ENCODE results near the gene CYP4F8. TPM values are rescaled to one million over a fixed set of nuclear protein-coding genes. Genes with fewer than 3 reads are reported as not detected.
"Not testable (repeated sequence)": the region's sequence is repeated elsewhere in the genome, so short reads cannot be mapped to it uniquely, and the experiment has no call there.

Gene CYP4F8
- total RNA-seq, 3 donors from 2014 or later = not detected

DNA sequence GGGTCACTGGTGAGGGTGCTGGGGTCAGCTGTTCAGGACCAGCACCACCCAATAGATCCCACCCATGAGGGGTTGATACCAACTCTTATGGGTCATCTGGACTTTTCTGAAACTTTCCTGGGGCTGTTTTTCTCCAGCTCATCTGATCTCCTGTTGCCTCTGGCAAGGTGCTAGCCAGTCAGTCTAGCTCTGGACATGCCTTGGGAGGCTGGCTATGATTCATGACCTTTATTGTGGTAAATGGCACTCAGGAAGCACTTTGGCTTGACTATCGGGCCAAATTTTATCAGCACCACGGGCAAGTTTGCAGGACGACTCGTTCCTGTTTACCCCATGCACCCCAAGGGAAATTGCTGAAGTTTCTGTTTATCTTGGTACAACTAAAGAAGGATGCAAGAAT is 21.3 kb upstream of the CYP4F8 start:
- H3K9me3 Mint-ChIP-seq; H3K4me3 Mint-ChIP-seq; H3K36me3 Mint-ChIP-seq (ENCODE audit: insufficient read depth); DNase-seq; ATAC-seq; H3K4me1 Mint-ChIP-seq (ENCODE audit: low read depth): not testable (repeated sequence)
- peaks cover 43% of the 10 kb centered on the region for H3K27me3 Mint-ChIP-seq (ENCODE audit: low read depth)

DNA sequence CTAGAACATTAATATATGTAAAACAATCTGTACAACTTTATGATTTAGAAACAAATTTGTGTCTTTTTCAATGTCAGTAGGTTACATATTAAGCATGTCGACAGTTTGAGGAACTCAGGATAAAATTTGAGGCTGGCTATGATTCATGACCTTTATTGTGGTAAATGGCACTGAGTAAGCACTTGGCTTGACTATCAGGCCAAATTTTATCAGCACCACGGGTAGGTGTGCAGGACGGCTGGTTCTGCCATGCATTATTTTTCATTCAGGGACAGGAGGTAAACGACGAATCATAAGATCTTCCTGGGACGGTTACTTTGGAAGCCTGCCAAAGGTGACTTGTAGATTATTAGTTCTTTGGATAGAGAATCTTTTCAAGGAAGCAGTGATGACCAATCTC is 19.9 kb upstream of the CYP4F8 start:
- Mint-ChIP-seq H3K9me3 (peaks cover 8% of the 10 kb centered on the region), H3K27me3 (ENCODE audit: low read depth) (peaks cover 41% of the 10 kb centered on the region), H3K4me3 (no peak overlapping the region), H3K4me1 (ENCODE audit: low read depth) (no peaks in the 10 kb centered on the region), H3K36me3 (ENCODE audit: insufficient read depth) (no peaks in the 10 kb centered on the region)
- ATAC-seq (no peak), DNase-seq (no peak)

DNA sequence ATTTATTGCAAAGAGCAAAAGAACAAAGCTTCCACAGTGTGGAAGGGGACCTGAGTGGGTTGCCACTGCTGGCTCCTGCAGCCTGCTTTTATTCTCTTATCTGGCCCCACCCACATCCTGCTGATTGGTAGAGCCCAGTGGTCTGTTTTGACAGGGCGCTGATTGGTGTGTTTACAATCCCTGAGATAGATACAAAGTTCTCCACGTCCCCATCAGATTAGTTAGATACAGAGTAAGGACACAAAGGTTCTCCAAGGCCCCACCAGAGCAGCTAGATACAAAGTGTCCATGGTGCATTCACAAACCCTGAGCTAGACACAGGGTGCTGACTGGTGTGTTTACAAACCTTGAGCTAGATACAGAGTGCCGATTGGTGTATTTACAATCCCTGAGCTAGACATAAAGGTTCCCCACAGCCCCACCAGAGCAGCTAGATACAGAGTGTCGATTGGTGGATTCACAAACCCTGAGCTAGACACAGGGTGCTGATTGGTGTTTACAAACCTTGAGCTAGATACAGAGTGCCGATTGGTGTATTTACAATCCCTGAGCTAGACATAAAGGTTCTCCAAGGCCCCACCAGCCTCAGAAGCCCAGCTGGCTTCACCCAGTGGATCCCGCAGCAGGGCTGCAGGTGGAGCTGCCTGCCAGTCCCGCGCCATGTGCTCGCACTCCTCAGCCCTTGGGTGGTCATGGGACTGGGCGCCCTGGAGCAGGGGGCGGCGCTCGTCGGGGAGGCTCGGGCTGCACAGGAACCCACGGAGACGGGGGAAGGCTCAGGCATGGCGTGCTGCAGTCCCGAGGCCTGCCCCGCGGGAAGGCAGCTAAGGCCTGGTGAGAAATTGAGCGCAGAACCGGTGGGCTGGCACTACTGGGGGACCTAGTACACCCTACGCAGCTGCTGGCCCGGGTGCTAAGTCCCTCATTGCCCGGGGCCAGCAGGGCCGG is 6.8 kb upstream of the CYP4F8 start:
- H3K36me3 Mint-ChIP-seq (ENCODE audit: insufficient read depth); H3K4me1 Mint-ChIP-seq (ENCODE audit: low read depth); H3K27me3 Mint-ChIP-seq (ENCODE audit: low read depth); H3K4me3 Mint-ChIP-seq; DNase-seq; ATAC-seq; H3K9me3 Mint-ChIP-seq: not testable (repeated sequence)

DNA sequence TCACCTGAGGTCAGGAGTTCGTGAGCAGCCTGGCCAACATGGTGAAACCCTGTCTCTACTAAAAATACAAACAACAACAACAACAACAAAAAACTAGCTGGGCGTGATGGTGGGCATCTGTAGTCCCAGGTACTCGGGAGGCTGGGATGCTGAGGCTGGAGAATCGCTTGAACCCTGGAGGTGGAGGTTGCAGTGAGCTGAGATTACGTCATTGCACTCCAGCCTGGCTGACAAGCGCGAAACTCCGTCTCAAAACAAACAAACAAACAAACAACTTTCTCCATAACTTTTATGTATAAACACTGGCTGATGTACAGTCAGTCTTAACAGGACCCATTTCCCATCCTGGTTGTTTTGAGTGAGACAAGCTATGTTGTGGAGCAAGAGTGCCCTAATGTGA is 5.8 kb upstream of the CYP4F8 start:
- peaks cover 3% of the 10 kb centered on the region for H3K27me3 Mint-ChIP-seq (ENCODE audit: low read depth)
- no peak overlapping the region for H3K4me3 Mint-ChIP-seq
- H3K9me3 Mint-ChIP-seq = no peaks in the 10 kb centered on the region
- ATAC-seq (no peak), DNase-seq (no peak)
- no peaks in the 10 kb centered on the region for H3K4me1 Mint-ChIP-seq (ENCODE audit: low read depth)
- no peaks in the 10 kb centered on the region for H3K36me3 Mint-ChIP-seq (ENCODE audit: insufficient read depth)

DNA sequence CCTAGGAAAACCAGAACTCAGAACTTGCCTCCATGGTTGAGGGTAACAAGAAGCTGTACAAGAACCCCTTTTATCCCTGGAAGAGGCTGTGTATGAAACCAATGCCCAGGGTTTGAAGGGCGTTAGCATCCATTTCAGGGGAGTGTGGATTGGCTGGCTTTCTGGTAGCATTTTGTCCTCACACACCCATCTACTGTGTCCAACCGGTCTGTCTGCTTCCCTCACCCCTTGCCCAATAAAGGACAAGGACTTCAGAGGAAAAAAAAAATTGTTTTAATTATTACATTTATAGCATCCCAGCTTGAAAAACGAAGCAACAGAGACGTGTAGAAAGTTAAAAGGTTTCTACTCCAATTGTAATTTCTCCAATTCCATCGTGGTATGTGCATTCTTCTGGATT is 2.7 kb upstream of the CYP4F8 start:
- H3K9me3 Mint-ChIP-seq = no peaks in the 10 kb centered on the region

DNA sequence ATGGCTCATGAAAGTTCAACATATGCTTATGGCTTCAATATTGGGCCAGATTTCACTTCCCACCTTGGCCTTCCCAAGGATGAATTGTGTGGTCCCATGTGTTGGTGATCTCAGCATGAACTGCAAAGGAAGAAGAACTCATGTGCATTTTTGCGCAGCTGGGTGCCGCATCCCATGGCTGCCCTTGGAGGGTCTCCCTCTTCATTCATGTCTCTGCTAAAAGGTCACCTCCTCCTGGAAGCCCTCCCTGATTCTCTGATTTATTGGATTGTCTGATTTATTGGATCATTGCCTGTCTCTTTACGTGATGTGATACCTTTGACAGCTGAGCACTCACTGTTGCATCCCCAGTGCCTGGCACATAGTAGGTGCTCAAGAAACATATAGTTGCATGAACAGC is 1.7 kb upstream of the CYP4F8 start:
- no peak for ATAC-seq
- H3K9me3 Mint-ChIP-seq = no peaks in the 10 kb centered on the region
- peaks cover 16% of the 10 kb centered on the region for H3K27me3 Mint-ChIP-seq (ENCODE audit: low read depth)
- no peak overlapping the region for H3K4me3 Mint-ChIP-seq
- DNase-seq = no peak
- H3K36me3 Mint-ChIP-seq (ENCODE audit: insufficient read depth) = no peaks in the 10 kb centered on the region
- H3K4me1 Mint-ChIP-seq (ENCODE audit: low read depth) = no peaks in the 10 kb centered on the region

More for the DNA sequence above, 2.7 kb upstream of the CYP4F8 start:
- Mint-ChIP-seq H3K4me1 (ENCODE audit: low read depth) (no peaks in the 10 kb centered on the region), H3K4me3 (no peak overlapping the region), H3K36me3 (ENCODE audit: insufficient read depth) (no peaks in the 10 kb centered on the region), H3K27me3 (ENCODE audit: low read depth) (peaks cover 8% of the 10 kb centered on the region)
- DNase-seq (no peak), ATAC-seq (no peak)

DNA sequence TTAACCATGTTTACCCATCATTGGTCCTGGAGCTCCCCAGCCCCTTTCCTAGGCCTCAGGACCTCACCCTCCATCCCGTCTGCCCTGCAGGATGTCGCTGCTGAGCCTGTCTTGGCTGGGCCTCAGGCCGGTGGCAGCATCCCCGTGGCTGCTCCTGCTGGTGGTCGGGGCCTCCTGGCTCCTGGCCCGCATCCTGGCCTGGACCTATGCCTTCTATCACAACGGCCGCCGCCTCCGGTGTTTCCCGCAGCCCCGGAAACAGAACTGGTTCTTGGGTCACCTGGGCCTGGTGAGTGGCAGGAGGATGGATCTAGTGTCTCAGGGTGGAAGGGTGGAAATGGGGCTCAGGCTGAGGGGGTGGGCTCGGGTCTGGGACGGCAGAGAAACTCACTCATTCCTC is 508 bp downstream of the CYP4F8 start:
- Mint-ChIP-seq H3K36me3 (ENCODE audit: insufficient read depth) (no peaks in the 10 kb centered on the region), H3K9me3 (no peaks in the 10 kb centered on the region), H3K4me3 (no peak overlapping the region), H3K27me3 (ENCODE audit: low read depth) (peaks cover 26% of the 10 kb centered on the region), H3K4me1 (ENCODE audit: low read depth) (no peaks in the 10 kb centered on the region)
- ATAC-seq (no peak), DNase-seq (no peak)

DNA sequence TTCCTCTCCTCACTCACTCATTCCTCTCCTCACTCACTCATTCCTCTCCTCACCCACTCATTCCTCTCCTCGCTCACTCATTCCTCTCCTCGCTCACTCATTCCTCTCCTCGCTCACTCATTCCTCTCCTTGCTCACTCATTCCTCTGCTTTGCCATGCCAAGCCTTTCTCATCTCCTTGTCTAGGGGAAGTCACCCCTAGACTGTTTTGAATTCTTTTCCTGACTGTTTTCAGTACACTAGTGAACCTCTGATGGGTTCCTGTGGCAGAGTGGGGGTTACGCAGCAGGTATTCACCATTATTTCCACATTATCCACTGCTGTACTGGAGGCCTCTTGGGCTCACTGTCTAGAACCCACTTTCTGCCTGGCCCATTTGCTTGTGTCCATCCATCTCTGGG is 1.2 kb downstream of the CYP4F8 start:
- DNase-seq (no peak), ATAC-seq (peak; percentile 46 to 53)
- Mint-ChIP-seq H3K36me3 (ENCODE audit: insufficient read depth) (no peaks in the 10 kb centered on the region), H3K27me3 (ENCODE audit: low read depth) (peaks cover 27% of the 10 kb centered on the region), H3K9me3 (no peaks in the 10 kb centered on the region), H3K4me3 (no peak overlapping the region), H3K4me1 (ENCODE audit: low read depth) (no peaks in the 10 kb centered on the region)

DNA sequence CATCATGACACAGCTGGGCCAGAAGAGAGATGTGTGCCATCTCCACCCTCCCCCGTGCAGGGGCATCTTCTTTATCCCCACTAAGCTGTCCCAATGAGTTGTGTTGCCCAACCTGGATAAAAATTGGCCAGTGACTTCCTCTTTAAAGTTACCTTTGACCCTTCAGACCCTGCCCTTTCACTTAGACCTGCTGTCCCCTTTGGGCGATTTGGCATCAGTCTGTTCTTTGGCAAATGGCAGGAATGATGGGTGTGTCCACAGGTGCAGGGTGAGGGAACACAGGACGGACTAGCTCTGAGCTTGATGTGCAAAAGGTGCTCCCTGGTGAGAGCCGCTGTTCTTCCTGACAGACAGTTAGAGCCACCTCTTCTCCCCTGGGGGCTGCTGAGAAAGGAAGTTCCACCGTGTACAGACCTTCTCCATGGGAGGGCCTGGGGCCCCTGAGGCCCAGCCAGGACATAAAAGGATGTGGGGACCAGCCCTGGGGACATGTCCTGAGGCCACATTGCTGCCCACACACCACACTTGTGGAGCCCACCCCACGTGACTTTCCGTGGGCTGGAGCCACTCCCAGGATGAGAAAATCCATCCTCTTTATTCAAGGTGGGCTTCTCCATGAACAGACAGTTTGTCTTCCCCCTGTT is 1.7 kb downstream of the CYP4F8 start:
- peaks cover 27% of the 10 kb centered on the region for H3K27me3 Mint-ChIP-seq (ENCODE audit: low read depth)
- no peaks in the 10 kb centered on the region for H3K36me3 Mint-ChIP-seq (ENCODE audit: insufficient read depth)
- no peaks in the 10 kb centered on the region for H3K9me3 Mint-ChIP-seq
- ATAC-seq (no peak), DNase-seq (no peak)
- no peaks in the 10 kb centered on the region for H3K4me1 Mint-ChIP-seq (ENCODE audit: low read depth)
- H3K4me3 Mint-ChIP-seq = no peak overlapping the region

DNA sequence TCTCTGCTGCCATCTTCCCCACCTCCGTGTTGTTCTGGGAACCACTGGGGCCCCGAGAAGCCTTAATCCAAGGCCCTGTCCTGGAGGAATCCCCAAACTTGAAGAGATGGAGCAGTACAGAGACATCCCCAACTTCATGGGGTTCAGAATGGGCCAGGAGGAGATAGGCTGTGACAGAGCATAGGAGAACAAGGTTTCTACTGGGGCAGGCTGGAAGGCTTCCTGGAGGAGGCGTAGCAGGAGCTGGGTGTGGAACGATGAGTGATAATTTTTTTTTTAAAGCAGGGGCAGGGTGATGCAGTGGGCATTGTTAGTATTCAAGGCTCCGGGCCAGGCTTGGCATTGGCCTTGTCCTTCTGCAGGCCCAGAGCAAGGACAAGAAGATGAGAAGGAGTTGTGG is 3.3 kb downstream of the CYP4F8 start:
- Mint-ChIP-seq H3K9me3 (no peaks in the 10 kb centered on the region), H3K4me1 (ENCODE audit: low read depth) (no peaks in the 10 kb centered on the region), H3K27me3 (ENCODE audit: low read depth) (peaks cover 36% of the 10 kb centered on the region), H3K4me3 (no peak overlapping the region), H3K36me3 (ENCODE audit: insufficient read depth) (no peaks in the 10 kb centered on the region)
- DNase-seq (no peak), ATAC-seq (no peak)

DNA sequence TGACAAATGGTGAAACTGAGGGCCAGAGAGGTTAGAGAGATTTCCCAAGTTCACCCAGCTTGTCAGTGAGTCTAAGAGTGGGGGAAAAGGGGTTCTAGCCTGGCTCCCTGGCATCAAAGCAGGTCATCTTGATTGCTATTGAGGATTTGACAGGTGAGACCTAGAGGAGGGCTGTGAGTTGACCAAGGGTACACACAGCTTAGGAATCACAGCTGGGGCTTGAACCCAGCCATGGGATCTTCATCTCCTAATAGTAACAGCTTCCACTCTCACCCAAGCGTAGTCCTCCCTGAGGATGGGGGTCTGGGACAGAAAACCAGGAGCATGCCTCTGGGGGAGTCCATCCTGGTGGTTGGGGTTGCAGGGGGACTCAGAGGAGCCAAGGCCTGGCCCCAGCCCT is 6.8 kb downstream of the CYP4F8 start:
- DNase-seq (no peak), ATAC-seq (no peak)

DNA sequence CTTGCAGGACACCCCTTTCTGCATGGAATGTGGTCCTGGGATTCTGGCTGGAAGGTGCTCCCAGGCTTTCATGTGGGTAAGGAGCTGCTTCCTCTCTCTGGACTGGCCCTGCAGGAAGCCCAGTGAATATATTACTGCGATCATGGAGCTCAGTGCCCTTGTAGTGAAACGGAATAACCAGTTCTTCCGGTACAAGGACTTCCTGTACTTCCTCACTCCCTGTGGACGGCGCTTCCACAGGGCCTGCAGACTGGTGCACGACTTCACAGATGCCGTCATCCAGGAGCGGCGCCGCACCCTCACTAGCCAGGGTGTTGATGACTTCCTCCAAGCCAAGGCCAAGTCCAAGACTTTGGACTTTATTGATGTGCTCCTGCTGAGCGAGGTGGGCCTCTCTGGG is 8.0 kb downstream of the CYP4F8 start:
- H3K4me3 Mint-ChIP-seq = no peak overlapping the region

More for the DNA sequence above, 6.8 kb downstream of the CYP4F8 start:
- no peaks in the 10 kb centered on the region for H3K36me3 Mint-ChIP-seq (ENCODE audit: insufficient read depth)
- no peaks in the 10 kb centered on the region for H3K9me3 Mint-ChIP-seq
- no peaks in the 10 kb centered on the region for H3K4me1 Mint-ChIP-seq (ENCODE audit: low read depth)
- no peak overlapping the region for H3K4me3 Mint-ChIP-seq
- H3K27me3 Mint-ChIP-seq (ENCODE audit: low read depth) = peaks cover 34% of the 10 kb centered on the region

DNA sequence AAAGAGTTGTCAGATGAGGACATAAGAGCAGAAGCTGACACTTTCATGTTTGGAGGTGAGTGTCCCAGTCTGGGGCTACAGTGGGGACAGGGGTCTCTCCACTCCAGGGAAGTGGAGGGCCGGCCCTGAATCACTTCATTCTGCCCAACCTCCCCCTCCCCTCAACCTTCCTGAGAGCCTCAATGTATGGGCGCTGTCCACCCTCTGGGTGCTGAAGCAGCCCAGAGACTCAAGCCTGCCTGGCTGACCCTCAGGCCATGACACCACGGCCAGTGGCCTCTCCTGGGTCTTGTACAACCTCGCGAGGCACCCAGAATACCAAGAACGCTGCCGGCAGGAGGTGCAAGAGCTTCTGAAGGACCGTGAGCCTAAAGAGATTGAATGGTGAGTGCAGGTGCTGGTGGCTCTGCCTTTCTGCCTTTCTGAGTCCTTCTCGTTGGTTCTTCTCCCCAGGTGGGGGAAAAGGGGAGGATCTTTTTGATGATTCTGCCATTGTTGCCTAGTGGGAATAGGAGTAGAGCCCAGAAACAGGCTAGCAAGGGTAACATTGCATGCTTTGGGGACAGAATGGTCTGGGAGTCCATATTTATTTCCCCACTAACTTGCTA is 8.8 kb downstream of the CYP4F8 start:
- Mint-ChIP-seq H3K9me3 (no peaks in the 10 kb centered on the region), H3K36me3 (ENCODE audit: insufficient read depth) (no peaks in the 10 kb centered on the region), H3K4me1 (ENCODE audit: low read depth) (no peaks in the 10 kb centered on the region), H3K4me3 (no peak overlapping the region), H3K27me3 (ENCODE audit: low read depth) (peaks cover 29% of the 10 kb centered on the region)
- ATAC-seq = no peak
- DNase-seq = no peak

More for the DNA sequence above, 8.0 kb downstream of the CYP4F8 start:
- Mint-ChIP-seq H3K27me3 (ENCODE audit: low read depth) (peaks cover 28% of the 10 kb centered on the region), H3K9me3 (no peaks in the 10 kb centered on the region), H3K4me1 (ENCODE audit: low read depth) (no peaks in the 10 kb centered on the region), H3K36me3 (ENCODE audit: insufficient read depth) (no peaks in the 10 kb centered on the region)
- no peak for ATAC-seq
- no peak for DNase-seq

DNA sequence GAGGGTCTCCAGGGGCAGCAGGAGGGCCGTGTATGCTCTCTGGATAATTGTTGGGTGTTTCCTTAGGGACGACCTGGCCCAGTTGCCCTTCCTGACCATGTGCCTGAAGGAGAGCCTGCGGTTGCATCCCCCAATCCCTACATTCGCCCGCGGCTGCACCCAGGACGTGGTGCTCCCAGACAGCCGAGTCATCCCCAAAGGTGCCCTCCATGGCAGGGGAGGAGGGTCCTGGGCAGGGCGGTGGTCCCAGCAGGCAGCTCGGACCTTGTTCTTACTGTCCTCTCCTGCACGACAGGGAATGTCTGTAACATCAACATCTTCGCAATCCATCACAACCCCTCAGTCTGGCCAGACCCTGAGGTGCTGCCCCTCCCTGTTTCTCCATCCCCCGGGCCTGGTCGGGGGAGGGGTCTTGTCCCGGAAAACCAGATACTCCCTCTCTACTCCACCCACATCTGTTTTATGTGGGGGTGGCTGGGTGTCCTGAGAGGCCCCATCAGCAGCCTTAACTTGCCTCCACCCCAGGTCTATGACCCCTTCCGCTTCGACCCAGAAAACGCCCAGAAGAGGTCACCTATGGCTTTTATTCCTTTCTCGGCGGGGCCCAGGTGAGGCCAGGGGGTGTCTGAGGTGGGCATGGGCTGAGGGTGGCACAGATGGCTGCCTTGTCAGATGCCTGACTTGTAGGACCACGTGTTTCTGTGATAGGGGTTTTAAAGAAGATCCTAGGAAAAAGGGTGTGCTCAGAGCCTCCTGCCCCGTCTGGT is 13.4 kb downstream of the CYP4F8 start:
- Mint-ChIP-seq H3K9me3 (no peaks in the 10 kb centered on the region), H3K4me3 (no peak overlapping the region), H3K36me3 (ENCODE audit: insufficient read depth) (no peaks in the 10 kb centered on the region), H3K27me3 (ENCODE audit: low read depth) (peaks cover 8% of the 10 kb centered on the region), H3K4me1 (ENCODE audit: low read depth) (peaks cover 3% of the 10 kb centered on the region)
- DNase-seq = no peak
- no peak for ATAC-seq
